ENCODE data around the gene ANXA2. TPM values are rescaled to one million over a fixed set of nuclear protein-coding genes. Genes with fewer than 3 reads are reported as not detected.

The ANXA2 gene
- total RNA-seq, 5 donors from 2014 or later (not counting 1 experiment from before 2014, with no cell fraction given): 59.4 to 223 (median 159) TPM

GRCh38 chr15:60324706-60325438 is 72.9 kb downstream of the ANXA2 start:
- Mint-ChIP-seq H3K4me1 (peaks cover 0 to 6% (median 2%) of the 10 kb centered on the region in 3 donors), H3K9me3 (no peaks in the 10 kb centered on the region), H3K4me3 (no peak overlapping the region), H3K27ac (no peak overlapping the region), H3K36me3 (no peaks in the 10 kb centered on the region), H3K27me3 (peaks cover 31 to 34% of the 10 kb centered on the region in 2 donors)
- DNase-seq (no peak), ATAC-seq (replicated peaks in 1 of 4) (no peak)
- Histone ChIP-seq H3K36me3 (ENCODE audit: control insufficient read depth in 2 of 2, extremely low read depth in 1 of 2, insufficient read depth in 1 of 2, low read length in 1 of 2) (no peaks in the 10 kb centered on the region), H3K4me1 (ENCODE audit: control insufficient read depth in 1 of 2, extremely low read depth in 1 of 2, insufficient read depth in 2 of 2, low read length in 2 of 2) (no peaks in the 10 kb centered on the region), H3K27ac (ENCODE audit: low read length) (no peak overlapping the region), H3K27me3 (replicated peaks in 1 of 2; ENCODE audit: control insufficient read depth in 2 of 2, extremely low read depth in 1 of 2, insufficient read depth in 2 of 2, low read length in 1 of 2) (peaks cover 0 to 17% of the 10 kb centered on the region in 2 experiments), H3K4me3 (ENCODE audit: control insufficient read depth in 1 of 2, extremely low read depth in 1 of 2, low read length in 1 of 2) (no peak overlapping the region), H3K9me3 (no peaks in the 10 kb centered on the region)
- WGBS (ENCODE audit: insufficient coverage): no CpG with 5 or more reads among the region's 10 CpGs
- CTCF ChIA-PET: interaction anchor here (0.5 to 4.5 kb wide), 7 partner anchors 12 to 633 kb away, joined by 3 to 40 read pairs (median 6); no protein-coding TSS in a partner anchor
- POLR2A ChIA-PET: no interaction called here

DNA sequence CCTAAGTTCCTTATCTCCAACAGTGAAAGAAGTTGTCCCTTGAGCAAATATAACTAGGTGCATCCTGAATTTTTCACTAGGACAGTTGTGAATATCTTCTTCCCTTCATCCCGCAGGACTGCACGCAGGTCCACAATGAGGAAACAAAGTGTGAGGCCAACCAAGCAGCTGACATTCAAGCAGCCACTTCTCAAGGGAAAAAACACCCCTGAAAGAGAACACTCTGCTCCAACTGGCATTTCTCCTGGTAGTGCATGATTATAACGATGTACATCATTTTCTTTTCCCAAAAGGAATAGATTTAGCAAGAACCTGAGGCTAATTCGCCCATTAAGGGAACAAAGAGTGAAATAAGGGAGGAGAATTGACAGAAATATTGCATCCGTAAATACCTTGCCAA is 74.5 kb downstream of the ANXA2 start:
- Mint-ChIP-seq H3K9me3 (no peaks in the 10 kb centered on the region), H3K4me1 (peaks cover 0 to 6% (median 2%) of the 10 kb centered on the region in 3 donors), H3K36me3 (no peaks in the 10 kb centered on the region), H3K4me3 (no peak overlapping the region), H3K27me3 (peaks cover 23 to 27% of the 10 kb centered on the region in 2 donors), H3K27ac (no peak overlapping the region)
- ChIA-PET CTCF (interaction anchor here (1.0 to 1.9 kb wide), 2 partner anchors 572 to 599 kb away, joined by 4 to 5 read pairs; no protein-coding TSS in a partner anchor), POLR2A (interaction anchor here in 1 of 2 donors (0.6 kb wide), 1 partner anchor 675 kb away, joined by 3 read pairs; no protein-coding TSS in a partner anchor)
- no peaks in the 10 kb centered on the region for H3K9me3 ChIP-seq
- H3K4me3 ChIP-seq (ENCODE audit: control insufficient read depth in 1 of 2, extremely low read depth in 1 of 2, low read length in 1 of 2): no peak overlapping the region
- H3K27me3 ChIP-seq (replicated peaks in 1 of 2; ENCODE audit: control insufficient read depth in 2 of 2, extremely low read depth in 1 of 2, insufficient read depth in 2 of 2, low read length in 1 of 2): peaks cover 0 to 11% of the 10 kb centered on the region in 2 experiments
- 80% methylated on average over 4 of the region's 5 CpGs for WGBS (ENCODE audit: insufficient coverage)
- ATAC-seq (replicated peaks in 1 of 4) (no peak), DNase-seq (no peak)
- H3K36me3 ChIP-seq (ENCODE audit: control insufficient read depth in 2 of 2, extremely low read depth in 1 of 2, insufficient read depth in 1 of 2, low read length in 1 of 2): no peaks in the 10 kb centered on the region
- H3K27ac ChIP-seq (ENCODE audit: low read length): no peak overlapping the region
- H3K4me1 ChIP-seq (ENCODE audit: control insufficient read depth in 1 of 2, extremely low read depth in 1 of 2, insufficient read depth in 2 of 2, low read length in 2 of 2): no peaks in the 10 kb centered on the region

DNA sequence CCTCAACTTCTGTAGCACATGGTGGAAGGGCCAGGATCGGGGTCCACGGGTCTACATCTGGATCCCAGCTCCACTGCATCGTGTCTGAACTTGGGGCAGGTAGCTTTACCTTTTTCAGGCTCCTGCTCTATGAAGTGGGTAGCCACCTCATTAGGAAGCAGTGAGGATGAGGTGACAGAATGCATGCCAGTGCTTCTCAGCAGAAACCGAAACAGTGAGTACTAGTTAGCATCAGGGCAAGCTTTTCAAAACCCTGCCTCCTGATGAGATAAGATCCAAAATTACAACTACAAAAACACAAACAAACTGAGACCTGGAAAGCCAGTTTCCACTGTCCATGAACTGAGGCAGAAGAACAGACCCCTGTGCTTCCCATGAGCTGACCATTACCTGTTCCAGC is 77.4 kb downstream of the ANXA2 start:
- CTCF ChIA-PET: interaction anchor here in 1 of 2 donors (0.5 kb wide), 2 partner anchors 18 to 558 kb away, joined by 4 to 5 read pairs; no protein-coding TSS in a partner anchor
- Mint-ChIP-seq H3K27me3 (peaks cover 5 to 15% of the 10 kb centered on the region in 2 donors), H3K9me3 (peaks cover 0 to 6% (median 0%) of the 10 kb centered on the region in 3 donors), H3K4me3 (no peak overlapping the region), H3K4me1 (no peaks in the 10 kb centered on the region), H3K36me3 (no peaks in the 10 kb centered on the region), H3K27ac (no peak overlapping the region)
- WGBS (ENCODE audit: insufficient coverage): 69% methylated on average over 4 of the region's 4 CpGs
- no peaks in the 10 kb centered on the region for H3K9me3 ChIP-seq
- H3K4me3 ChIP-seq (ENCODE audit: control insufficient read depth in 1 of 2, extremely low read depth in 1 of 2, low read length in 1 of 2): no peak overlapping the region
- no peaks in the 10 kb centered on the region for H3K4me1 ChIP-seq (ENCODE audit: control insufficient read depth in 1 of 2, extremely low read depth in 1 of 2, insufficient read depth in 2 of 2, low read length in 2 of 2)
- no peak for DNase-seq
- H3K27me3 ChIP-seq (replicated peaks in 1 of 2; ENCODE audit: control insufficient read depth in 2 of 2, extremely low read depth in 1 of 2, insufficient read depth in 2 of 2, low read length in 1 of 2): peaks cover 0 to 5% of the 10 kb centered on the region in 2 experiments
- ATAC-seq (replicated peaks in 1 of 4): no peak
- POLR2A ChIA-PET: no interaction called here
- no peaks in the 10 kb centered on the region for H3K36me3 ChIP-seq (ENCODE audit: control insufficient read depth in 2 of 2, extremely low read depth in 1 of 2, insufficient read depth in 1 of 2, low read length in 1 of 2)
- no peak overlapping the region for H3K27ac ChIP-seq (ENCODE audit: low read length)

DNA sequence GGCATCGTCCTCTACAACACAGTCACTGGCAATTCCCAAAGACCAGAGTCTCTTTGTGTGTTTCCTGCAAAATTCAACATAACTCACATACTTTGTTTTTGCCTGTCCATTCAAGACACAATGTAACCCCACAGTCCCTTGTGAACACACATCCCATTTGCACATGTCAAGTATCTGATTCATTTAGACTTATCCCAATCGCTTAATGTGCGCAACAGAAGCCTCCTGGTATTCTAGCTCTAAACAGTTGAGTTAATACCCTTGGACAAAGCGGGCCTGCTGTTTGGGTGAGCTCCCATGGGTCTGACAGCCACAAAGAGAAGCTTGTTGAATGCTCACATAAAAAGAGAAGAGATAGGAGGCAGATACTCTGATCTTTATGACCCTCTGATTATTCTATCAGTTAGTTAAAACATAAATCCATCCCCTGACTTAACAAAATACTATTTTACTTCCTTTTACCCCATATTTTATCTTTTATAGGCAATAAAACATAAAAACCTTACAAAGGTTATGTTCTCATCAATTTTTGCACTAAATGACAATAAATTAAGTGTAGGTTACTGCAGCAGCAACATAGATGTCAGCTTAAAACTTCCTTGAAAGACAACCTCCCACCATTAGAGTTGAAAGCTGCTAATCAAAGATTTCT is 79.4 kb downstream of the ANXA2 start:
- Mint-ChIP-seq H3K4me1 (no peaks in the 10 kb centered on the region), H3K27ac (no peak overlapping the region), H3K9me3 (peaks cover 0 to 8% (median 0%) of the 10 kb centered on the region in 3 donors), H3K4me3 (no peak overlapping the region), H3K36me3 (no peaks in the 10 kb centered on the region), H3K27me3 (peaks cover 4 to 11% of the 10 kb centered on the region in 2 donors)
- H3K9me3 ChIP-seq: no peaks in the 10 kb centered on the region
- no peaks in the 10 kb centered on the region for H3K36me3 ChIP-seq (ENCODE audit: control insufficient read depth in 2 of 2, extremely low read depth in 1 of 2, insufficient read depth in 1 of 2, low read length in 1 of 2)
- WGBS (ENCODE audit: insufficient coverage): 87% methylated on average over 3 of the region's 4 CpGs
- no peak overlapping the region for H3K4me3 ChIP-seq (ENCODE audit: control insufficient read depth in 1 of 2, extremely low read depth in 1 of 2, low read length in 1 of 2)
- H3K4me1 ChIP-seq (ENCODE audit: control insufficient read depth in 1 of 2, extremely low read depth in 1 of 2, insufficient read depth in 2 of 2, low read length in 2 of 2): no peaks in the 10 kb centered on the region
- no peak overlapping the region for H3K27ac ChIP-seq (ENCODE audit: low read length)
- ATAC-seq (replicated peaks in 1 of 4): no peak
- DNase-seq: no peak
- H3K27me3 ChIP-seq (replicated peaks in 1 of 2; ENCODE audit: control insufficient read depth in 2 of 2, extremely low read depth in 1 of 2, insufficient read depth in 2 of 2, low read length in 1 of 2): peaks cover 0 to 9% of the 10 kb centered on the region in 2 experiments
- POLR2A ChIA-PET: interaction anchor here in 1 of 2 donors (0.9 kb wide), 1 partner anchor 9 kb away, joined by 3 read pairs; no protein-coding TSS in a partner anchor
- CTCF ChIA-PET: no interaction called here

GRCh38 chr15:60316961-60317360 is 80.8 kb downstream of the ANXA2 start:
- Histone ChIP-seq H3K36me3 (ENCODE audit: control insufficient read depth in 2 of 2, extremely low read depth in 1 of 2, insufficient read depth in 1 of 2, low read length in 1 of 2) (no peaks in the 10 kb centered on the region), H3K9me3 (no peaks in the 10 kb centered on the region), H3K4me1 (ENCODE audit: control insufficient read depth in 1 of 2, extremely low read depth in 1 of 2, insufficient read depth in 2 of 2, low read length in 2 of 2) (no peaks in the 10 kb centered on the region), H3K27me3 (replicated peaks in 1 of 2; ENCODE audit: control insufficient read depth in 2 of 2, extremely low read depth in 1 of 2, insufficient read depth in 2 of 2, low read length in 1 of 2) (peaks cover 0 to 8% of the 10 kb centered on the region in 2 experiments), H3K4me3 (ENCODE audit: control insufficient read depth in 1 of 2, extremely low read depth in 1 of 2, low read length in 1 of 2) (no peak overlapping the region), H3K27ac (ENCODE audit: low read length) (no peak overlapping the region)
- peaks cover 0 to 10% of the 10 kb centered on the region in 2 donors for H3K27me3 Mint-ChIP-seq
- peaks cover 0 to 8% (median 0%) of the 10 kb centered on the region in 3 donors for H3K9me3 Mint-ChIP-seq
- CTCF ChIA-PET: interaction anchor here in 1 of 2 donors (0.5 to 0.9 kb wide), 2 partner anchors 10 to 626 kb away, joined by 3 to 4 read pairs; no protein-coding TSS in a partner anchor
- DNase-seq (no peak), ATAC-seq (replicated peaks in 1 of 4) (no peak)
- POLR2A ChIA-PET: interaction anchor here in 1 of 2 donors (0.6 kb wide), 1 partner anchor 1512 kb away, joined by 4 read pairs; no protein-coding TSS in a partner anchor
- 51% methylated on average over 4 of the region's 4 CpGs for WGBS (ENCODE audit: insufficient coverage)
- no peaks in the 10 kb centered on the region for H3K4me1 Mint-ChIP-seq
- H3K4me3 Mint-ChIP-seq: no peak overlapping the region
- H3K27ac Mint-ChIP-seq: no peak overlapping the region
- no peaks in the 10 kb centered on the region for H3K36me3 Mint-ChIP-seq

- no peak overlapping the region for H3K4me3 Mint-ChIP-seq
- peaks cover 0 to 8% (median 0%) of the 10 kb centered on the region in 3 donors for H3K9me3 Mint-ChIP-seq
- H3K27me3 Mint-ChIP-seq: peaks cover 0 to 10% of the 10 kb centered on the region in 2 donors
- Histone ChIP-seq H3K4me3 (ENCODE audit: control insufficient read depth in 1 of 2, extremely low read depth in 1 of 2, low read length in 1 of 2) (no peak overlapping the region), H3K27me3 (replicated peaks in 1 of 2; ENCODE audit: control insufficient read depth in 2 of 2, extremely low read depth in 1 of 2, insufficient read depth in 2 of 2, low read length in 1 of 2) (peaks cover 0 to 7% of the 10 kb centered on the region in 2 experiments), H3K36me3 (ENCODE audit: control insufficient read depth in 2 of 2, extremely low read depth in 1 of 2, insufficient read depth in 1 of 2, low read length in 1 of 2) (no peaks in the 10 kb centered on the region), H3K27ac (ENCODE audit: low read length) (no peak overlapping the region), H3K9me3 (no peaks in the 10 kb centered on the region), H3K4me1 (ENCODE audit: control insufficient read depth in 1 of 2, extremely low read depth in 1 of 2, insufficient read depth in 2 of 2, low read length in 2 of 2) (no peaks in the 10 kb centered on the region)
- no peak for ATAC-seq (replicated peaks in 1 of 4)
- ChIA-PET POLR2A (interaction anchor here in 1 of 2 donors (0.5 kb wide), 1 partner anchor 146 kb away, joined by 3 read pairs; no protein-coding TSS in a partner anchor), CTCF (no interaction called here)
- 0% methylated on average over 1 of the region's 4 CpGs for WGBS (ENCODE audit: insufficient coverage)
- no peaks in the 10 kb centered on the region for H3K4me1 Mint-ChIP-seq
- no peaks in the 10 kb centered on the region for H3K36me3 Mint-ChIP-seq
- DNase-seq: no peak
- no peak overlapping the region for H3K27ac Mint-ChIP-seq
Measured at GRCh38 chr15:60315878-60316277, 81.9 kb downstream of the ANXA2 start.
